GM23248 (cell line): ENCODE data around the gene IL36G. TPM values are rescaled to one million over a fixed set of nuclear protein-coding genes. Genes with fewer than 3 reads are reported as not detected.

Experiments used
- DNase-seq: peaks from one replicate; pipeline ENCODE4 v3.0.0-alpha.2; 2015
- H2AFZ ChIP-seq: fragments of 200-600 bp; sonication (generic); 2 replicates; pipeline ENCODE4 v1.6.1; 2016; ENCODE audit warnings: antibody characterized with exemption
- H3F3A ChIP-seq: fragments of 200-600 bp; sonication (generic); 2 replicates; pipeline ENCODE4 v1.6.1; 2016; ENCODE audit warnings: mild to moderate bottlenecking, antibody characterized with exemption, mixed run types; ENCODE audit not compliant: insufficient read depth
- H3K27ac ChIP-seq: fragments of 200-600 bp; sonication (generic); 2 replicates; pipeline ENCODE4 v1.5.1; 2016; ENCODE audit warnings: mild to moderate bottlenecking
- H3K27me3 ChIP-seq: fragments of 200-600 bp; sonication (generic); replicated peaks from 2 replicates; pipeline ENCODE4 v1.6.1; 2016; ENCODE audit warnings: mild to moderate bottlenecking; ENCODE audit not compliant: insufficient read depth
- H3K36me3 ChIP-seq: fragments of 200-600 bp; sonication (generic); 2 replicates; pipeline ENCODE4 v1.6.1; 2016; ENCODE audit warnings: low read depth, mild to moderate bottlenecking
- H3K4me1 ChIP-seq: fragments of 200-600 bp; sonication (generic); 2 replicates; pipeline ENCODE4 v1.6.1; 2016; ENCODE audit warnings: mild to moderate bottlenecking; ENCODE audit not compliant: insufficient read depth
- H3K4me2 ChIP-seq: fragments of 200-600 bp; sonication (generic); one replicate; pipeline ENCODE4 v1.6.1; 2016; ENCODE audit warnings: mild to moderate bottlenecking; ENCODE audit not compliant: unreplicated experiment
- H3K4me3 ChIP-seq: fragments of 200-600 bp; sonication (generic); 2 replicates; pipeline ENCODE4 v1.5.1; 2016; ENCODE audit warnings: mild to moderate bottlenecking
- H3K79me2 ChIP-seq: fragments of 200-600 bp; sonication (generic); 2 replicates; pipeline ENCODE4 v1.6.1; 2016; ENCODE audit warnings: mild to moderate bottlenecking; ENCODE audit not compliant: insufficient read depth
- H3K9ac ChIP-seq: fragments of 200-600 bp; sonication (generic); 2 replicates; pipeline ENCODE4 v1.6.1; 2016; ENCODE audit warnings: mild to moderate bottlenecking
- H3K9me2 ChIP-seq: fragments of 200-600 bp; sonication (generic); 2 replicates; pipeline ENCODE4 v1.6.1; 2016; ENCODE audit warnings: mixed run types, mild to moderate bottlenecking, moderate library complexity; ENCODE audit not compliant: insufficient read depth
- H3K9me3 ChIP-seq: fragments of 200-600 bp; sonication (generic); one replicate; pipeline ENCODE4 v1.6.1; 2017; ENCODE audit warnings: low read depth
- H4K20me1 ChIP-seq: fragments of 200-600 bp; sonication (generic); 2 replicates; pipeline ENCODE4 v1.6.0; 2016; ENCODE audit not compliant: insufficient read depth
- EZH2 ChIP-seq: fragments of 200-600 bp; sonication (generic); IDR thresholded peaks from 2 replicates; pipeline ENCODE4 v1.6.1; 2018; ENCODE audit warnings: antibody characterized with exemption, mild to moderate bottlenecking; ENCODE audit not compliant: insufficient read depth, poor library complexity, severe bottlenecking
- EZH2phosphoT487 ChIP-seq: fragments of 200-600 bp; sonication (generic); IDR thresholded peaks from 2 replicates; pipeline ENCODE4 v1.6.1; 2018; ENCODE audit warnings: antibody characterized with exemption, moderate library complexity, mild to moderate bottlenecking, low read depth; ENCODE audit not compliant: insufficient read depth
- WGBS, 2 experiments: methylation state at CpG; one replicate each; pipeline ENCODE4 v1.1.6; 2015 to 2017; ENCODE audit warnings: low lambda C conversion rate in 2 of 2, low coverage in 1 of 2; ENCODE audit errors: missing lambda C conversion rate in 2 of 2; 5-methylcytosine and 5-hydroxymethylcytosine counted together
- in situ Hi-C: fragments of 300-500 bp; cut with MboI; formaldehyde crosslinking; loops from 2 replicates; pipeline ENCODE4 v1.15.0; 2020
- polyA plus RNA-seq: library from polyadenylated mRNA; unstranded; fragments of >200 nt; fragmentation: Nextera tagmentation; extraction: Ambion mirVana; gene quantifications from 2 replicates; pipeline ENCODE4 v1.2.1, GENCODE V29; 2016
- total RNA-seq: library from RNA; depleted of rRNA; stranded (reverse); fragments of >200 nt; shearing (Covaris generic); gene quantifications from 2 replicates; pipeline ENCODE4 v1.2.3, GENCODE V29; 2014

Gene IL36G
- total and polyA plus RNA-seq, 2 experiments from 2014 or later = not detected

- Histone ChIP-seq H3K4me2 (no peak overlapping the region), H3K4me1 (no peaks in the 10 kb centered on the region), H4K20me1 (no peaks in the 10 kb centered on the region), H3K27me3 (peaks cover 17% of the 10 kb centered on the region), H3K4me3 (no peak overlapping the region), H3F3A (no peaks in the 10 kb centered on the region), H2AFZ (no peak overlapping the region), H3K9me3 (peaks cover 3% of the 10 kb centered on the region), H3K9me2 (no peaks in the 10 kb centered on the region), H3K27ac (no peak overlapping the region), H3K9ac (no peak overlapping the region), H3K36me3 (no peaks in the 10 kb centered on the region), H3K79me2 (no peaks in the 10 kb centered on the region)
- TF ChIP-seq EZH2phosphoT487 (no peak), EZH2 (no peak)
- in situ Hi-C loops = no loop called here
- no peak for DNase-seq
These were observed 16.0 kb downstream of the IL36G start for GRCh38 chr2:112993831-112994230.

DNA sequence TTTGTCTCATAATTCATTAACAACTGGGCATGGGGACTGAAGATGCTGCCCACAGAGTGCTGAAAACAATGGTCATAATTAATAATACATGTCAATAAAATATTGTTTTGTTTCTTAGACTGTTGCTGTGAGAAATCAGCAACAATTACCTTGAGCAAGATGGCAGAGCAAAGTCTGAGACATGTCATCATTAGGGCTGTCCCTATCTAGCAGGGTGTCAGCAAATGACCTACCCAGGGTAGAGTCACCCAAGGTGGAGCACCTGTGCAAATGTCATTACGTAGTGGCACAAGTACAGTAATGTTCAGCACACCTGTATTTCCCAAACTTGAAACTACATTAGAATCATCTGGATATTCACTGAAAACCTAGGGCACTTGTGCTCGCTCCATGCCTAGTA is 16.8 kb downstream of the IL36G start:
- no peak overlapping the region for H3K4me3 ChIP-seq
- H3K9me3 ChIP-seq = peaks cover 3% of the 10 kb centered on the region
- no peak overlapping the region for H3K27ac ChIP-seq
- DNase-seq = no peak
- in situ Hi-C loops = no loop called here
- peaks cover 17% of the 10 kb centered on the region for H3K27me3 ChIP-seq
- no peaks in the 10 kb centered on the region for H3F3A ChIP-seq
- H3K36me3 ChIP-seq = no peaks in the 10 kb centered on the region
- no peak overlapping the region for H3K4me2 ChIP-seq
- no peaks in the 10 kb centered on the region for H3K4me1 ChIP-seq
- 28 to 41% methylated on average over 2 of the region's 2 CpGs for WGBS, 2 experiments
- H3K79me2 ChIP-seq = no peaks in the 10 kb centered on the region
- H4K20me1 ChIP-seq = no peaks in the 10 kb centered on the region
- TF ChIP-seq EZH2phosphoT487 (no peak), EZH2 (no peak)
- H2AFZ ChIP-seq = no peak overlapping the region
- H3K9ac ChIP-seq = no peak overlapping the region
- H3K9me2 ChIP-seq = no peaks in the 10 kb centered on the region

DNA sequence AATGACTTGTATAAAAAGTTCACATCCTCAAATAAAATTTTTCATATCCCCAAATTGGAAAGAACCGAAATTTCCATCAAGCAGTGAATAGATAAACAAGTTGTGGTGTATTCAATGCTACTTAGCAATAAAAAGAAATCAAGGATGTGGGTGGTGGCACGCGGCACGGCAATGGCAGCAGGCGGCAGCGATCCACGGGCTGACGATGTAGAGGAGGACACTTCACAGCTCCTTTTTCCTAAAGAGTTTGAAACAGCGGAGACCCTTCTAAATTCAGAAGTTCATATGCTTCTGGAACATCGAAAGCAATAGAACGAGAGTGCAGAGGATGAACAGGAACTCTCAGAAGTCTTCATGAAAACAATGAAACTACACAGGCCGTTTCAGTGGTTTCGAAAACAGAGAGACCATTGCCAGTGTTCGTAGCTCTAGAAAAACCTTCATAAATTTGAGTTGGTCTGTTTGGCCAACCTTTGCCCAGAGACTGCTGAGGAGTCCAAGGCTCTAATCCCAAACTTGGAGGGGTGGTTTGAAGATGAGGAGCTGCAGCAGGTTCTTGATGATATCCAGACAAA is 17.6 kb downstream of the IL36G start:
- H3K27me3 ChIP-seq = peaks cover 17% of the 10 kb centered on the region
- in situ Hi-C loops = no loop called here
- H4K20me1 ChIP-seq = no peaks in the 10 kb centered on the region

GRCh38 chr2:112996635-112997034 is 18.8 kb downstream of the IL36G start:
- Histone ChIP-seq H3K4me3 (no peak overlapping the region), H3K27ac (no peak overlapping the region)
- 27 to 31% methylated on average over 6 of the region's 6 CpGs for WGBS, 2 experiments

More for the DNA sequence above, 17.6 kb downstream of the IL36G start:
- no peak overlapping the region for H3K9ac ChIP-seq
- H3F3A ChIP-seq = no peaks in the 10 kb centered on the region
- no peaks in the 10 kb centered on the region for H3K79me2 ChIP-seq
- WGBS, 2 experiments = 58 to 59% methylated on average over 14 of the region's 14 CpGs
- peaks cover 3% of the 10 kb centered on the region for H3K9me3 ChIP-seq
- no peaks in the 10 kb centered on the region for H3K36me3 ChIP-seq
- H3K4me1 ChIP-seq = no peaks in the 10 kb centered on the region
- TF ChIP-seq EZH2 (no peak), EZH2phosphoT487 (no peak)
- no peak overlapping the region for H2AFZ ChIP-seq
- DNase-seq = no peak
- H3K9me2 ChIP-seq = no peaks in the 10 kb centered on the region
- no peak overlapping the region for H3K4me2 ChIP-seq
- H3K27ac ChIP-seq = no peak overlapping the region
- no peak overlapping the region for H3K4me3 ChIP-seq

GRCh38 chr2:112997151-112997550 is 19.3 kb downstream of the IL36G start:
- Histone ChIP-seq H3K36me3 (no peaks in the 10 kb centered on the region), H3K4me1 (no peaks in the 10 kb centered on the region), H3K27ac (no peak overlapping the region), H3K79me2 (no peaks in the 10 kb centered on the region), H3K27me3 (peaks cover 17% of the 10 kb centered on the region), H4K20me1 (no peaks in the 10 kb centered on the region), H2AFZ (no peak overlapping the region), H3K9me2 (no peaks in the 10 kb centered on the region), H3K9me3 (peaks cover 1% of the 10 kb centered on the region), H3K4me2 (no peak overlapping the region), H3K9ac (no peak overlapping the region), H3K4me3 (no peak overlapping the region), H3F3A (no peaks in the 10 kb centered on the region)
- TF ChIP-seq EZH2phosphoT487 = no peak
- no peak for TF ChIP-seq EZH2
- 7 to 12% methylated on average over 1 of the region's 1 CpG for WGBS, 2 experiments
- in situ Hi-C loops = no loop called here
- no peak for DNase-seq

More at GRCh38 chr2:112996635-112997034, 18.8 kb downstream of the IL36G start:
- H4K20me1 ChIP-seq = no peaks in the 10 kb centered on the region
- peaks cover 17% of the 10 kb centered on the region for H3K27me3 ChIP-seq
- no peaks in the 10 kb centered on the region for H3K4me1 ChIP-seq
- H3K9me3 ChIP-seq = peaks cover 3% of the 10 kb centered on the region
- no peak overlapping the region for H3K4me2 ChIP-seq
- H2AFZ ChIP-seq = no peak overlapping the region
- H3K79me2 ChIP-seq = no peaks in the 10 kb centered on the region
- no peak for DNase-seq
- no peaks in the 10 kb centered on the region for H3K9me2 ChIP-seq
- no peak overlapping the region for H3K9ac ChIP-seq
- in situ Hi-C loops = no loop called here
- no peak for TF ChIP-seq EZH2phosphoT487
- no peak for TF ChIP-seq EZH2
- H3K36me3 ChIP-seq = no peaks in the 10 kb centered on the region
- H3F3A ChIP-seq = no peaks in the 10 kb centered on the region
